NCI-H2029 (cell line): ENCODE measurements around the gene PIGC.

Experiments
- DNase-seq: peaks from one replicate; lab custom pipeline; 2025; lab: John Stamatoyannopoulos, UW

Gene PIGC

GRCh38 chr1:172398970-172399755 is 44.7 kb downstream of the PIGC start:
- peak; percentile 23 for DNase-seq

- no peak for DNase-seq
Observed at GRCh38 chr1:172398193-172398592, 45.7 kb downstream of the PIGC start.

GRCh38 chr1:172397633-172398032 is 46.2 kb downstream of the PIGC start:
- no peak for DNase-seq

- DNase-seq, result no peak
Observed at GRCh38 chr1:172397221-172397620, 46.6 kb downstream of the PIGC start.

GRCh38 chr1:172395576-172395975 is 48.3 kb downstream of the PIGC start:
- DNase-seq, result no peak

GRCh38 chr1:172394811-172395210 is 49.1 kb downstream of the PIGC start:
- no peak for DNase-seq

GRCh38 chr1:172394141-172394751 is 49.6 kb downstream of the PIGC start:
- DNase-seq, result no peak

GRCh38 chr1:172393354-172393753 is 50.5 kb downstream of the PIGC start:
- no peak for DNase-seq

- no peak for DNase-seq
Observed at GRCh38 chr1:172391976-172392375, 51.9 kb downstream of the PIGC start.
